BJ (cell line): ENCODE measurements around the gene PBX3. TPM values are rescaled to one million over a fixed set of nuclear protein-coding genes. Genes with fewer than 3 reads are reported as not detected.
"Not testable (repeated sequence)": the region's sequence is repeated elsewhere in the genome, so short reads cannot be mapped to it uniquely, and the experiment has no call there.

ENCODE experiments used
- CTCF ChIA-PET: fragments of 350-600 bp; formaldehyde crosslinking; extraction: SDS; loops from one replicate; lab custom pipeline; 2021; ENCODE audit warnings: antibody characterized with exemption, inconsistent platforms; lab: Yijun Ruan, JAX
- POLR2A ChIA-PET: fragments of 300-600 bp; sonication (Branson Sonifier 250); formaldehyde crosslinking; extraction: SDS; loops from one replicate; lab custom pipeline; 2021; ENCODE audit warnings: antibody characterized with exemption; lab: Charles Lee
- DNase-seq: peaks from one replicate; pipeline ENCODE4 v3.0.0-alpha.2; 2011; ENCODE audit warnings: low read depth
- H3K27me3 ChIP-seq: 2 replicates; pipeline ENCODE4 v1.6.0; 2011; ENCODE audit warnings: low read length; ENCODE audit not compliant: control insufficient read depth, insufficient read depth
- H3K36me3 ChIP-seq: 2 replicates; pipeline ENCODE4 v1.5.1; 2011; ENCODE audit warnings: low read length; ENCODE audit not compliant: control insufficient read depth, insufficient read depth
- H3K4me3 ChIP-seq: 2 replicates; pipeline ENCODE4 v1.5.1; 2011; ENCODE audit warnings: low read depth, mild to moderate bottlenecking, control low read depth, low read length
- polyA plus RNA-seq: library from polyadenylated mRNA; depleted of rRNA; stranded (reverse); fragments of >200 nt; gene quantifications from 2 replicates; pipeline ENCODE4 v1.2.3, GENCODE V29; 2011
- TF ChIP-seq, protein P1 (sequence below): IDR thresholded peaks from 2 replicates; pipeline ENCODE4 v1.5.1; 2011; ENCODE audit warnings: low read depth, mild to moderate bottlenecking, control low read depth, inconsistent platforms, low read length, moderate library complexity; ENCODE audit not compliant: insufficient read depth

PBX3 gene
- polyA plus RNA-seq, 1 experiment = 27.9 TPM

DNA sequence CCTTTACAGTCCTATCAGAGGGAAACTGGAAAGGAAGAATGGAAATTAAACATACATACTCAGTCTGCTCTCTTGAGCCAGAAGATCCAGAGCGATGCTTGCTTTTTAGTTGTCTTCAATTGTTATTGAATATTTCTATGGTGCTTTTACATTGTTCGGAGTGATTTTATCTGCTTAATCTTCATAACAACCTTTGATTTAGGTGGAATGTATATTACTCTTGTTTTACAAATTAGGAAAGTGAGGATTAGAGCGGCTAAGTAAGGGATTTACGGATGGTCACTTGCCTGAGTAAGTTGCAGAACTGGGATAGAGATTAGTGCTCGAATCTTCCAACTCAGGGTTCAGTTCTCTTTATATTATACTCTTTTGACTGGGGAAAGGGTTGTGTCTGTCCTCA lies 69.1 kb downstream of the PBX3 start:
- Histone ChIP-seq H3K4me3 (no peak overlapping the region), H3K36me3 (no peaks in the 10 kb centered on the region; the same call in 1 of the 2 replicates), H3K27me3 (no peaks in the 10 kb centered on the region)
- no peak for DNase-seq
- POLR2A ChIA-PET = no interaction called here
- TF ChIP-seq, protein P1, sequence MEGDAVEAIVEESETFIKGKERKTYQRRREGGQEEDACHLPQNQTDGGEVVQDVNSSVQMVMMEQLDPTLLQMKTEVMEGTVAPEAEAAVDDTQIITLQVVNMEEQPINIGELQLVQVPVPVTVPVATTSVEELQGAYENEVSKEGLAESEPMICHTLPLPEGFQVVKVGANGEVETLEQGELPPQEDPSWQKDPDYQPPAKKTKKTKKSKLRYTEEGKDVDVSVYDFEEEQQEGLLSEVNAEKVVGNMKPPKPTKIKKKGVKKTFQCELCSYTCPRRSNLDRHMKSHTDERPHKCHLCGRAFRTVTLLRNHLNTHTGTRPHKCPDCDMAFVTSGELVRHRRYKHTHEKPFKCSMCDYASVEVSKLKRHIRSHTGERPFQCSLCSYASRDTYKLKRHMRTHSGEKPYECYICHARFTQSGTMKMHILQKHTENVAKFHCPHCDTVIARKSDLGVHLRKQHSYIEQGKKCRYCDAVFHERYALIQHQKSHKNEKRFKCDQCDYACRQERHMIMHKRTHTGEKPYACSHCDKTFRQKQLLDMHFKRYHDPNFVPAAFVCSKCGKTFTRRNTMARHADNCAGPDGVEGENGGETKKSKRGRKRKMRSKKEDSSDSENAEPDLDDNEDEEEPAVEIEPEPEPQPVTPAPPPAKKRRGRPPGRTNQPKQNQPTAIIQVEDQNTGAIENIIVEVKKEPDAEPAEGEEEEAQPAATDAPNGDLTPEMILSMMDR = no peak
- CTCF ChIA-PET = no interaction called here

DNA sequence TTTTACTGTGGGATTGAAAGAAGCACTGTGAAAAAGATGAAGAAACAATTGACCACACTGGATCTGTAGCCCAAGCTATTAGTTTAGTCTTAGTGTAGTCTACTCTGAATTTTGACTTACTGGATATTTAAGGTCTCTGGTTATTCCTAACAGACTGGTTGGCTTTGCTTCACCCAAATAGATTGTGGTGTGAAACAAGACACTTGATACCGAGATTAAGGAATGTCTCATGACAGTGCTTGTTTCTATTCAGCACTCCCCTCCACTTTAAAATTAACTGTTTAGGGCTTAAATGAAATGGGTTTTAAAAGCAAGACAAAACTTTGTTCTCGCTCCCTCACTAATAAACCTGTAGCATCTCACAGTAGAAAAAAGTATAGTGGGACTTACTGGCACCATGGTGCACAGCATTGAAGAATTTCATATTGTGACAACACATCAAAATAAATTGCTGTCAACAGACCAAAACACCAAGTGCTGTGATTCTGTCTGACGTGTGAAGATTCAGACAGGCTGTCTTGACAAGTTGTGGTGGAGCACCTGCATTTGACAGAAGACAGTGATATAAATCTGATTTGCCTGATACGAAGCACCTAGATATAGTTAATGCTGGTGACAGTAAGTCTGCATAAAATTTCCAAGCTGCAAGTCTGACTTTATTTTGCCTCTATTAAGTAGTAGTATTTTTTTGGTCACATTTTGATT lies 73.1 kb downstream of the PBX3 start:
- DNase-seq = no peak
- H3K4me3 ChIP-seq = no peak overlapping the region
- no peaks in the 10 kb centered on the region for H3K27me3 ChIP-seq
- ChIA-PET POLR2A (no interaction called here), CTCF (interaction anchor here (0.5 to 1.9 kb wide), 4 partner anchors 8 to 62 kb away, joined by 3 to 4 read pairs (median 3); no protein-coding TSS in a partner anchor)
- TF ChIP-seq, protein P1 = no peak
- H3K36me3 ChIP-seq = no peaks in the 10 kb centered on the region

DNA sequence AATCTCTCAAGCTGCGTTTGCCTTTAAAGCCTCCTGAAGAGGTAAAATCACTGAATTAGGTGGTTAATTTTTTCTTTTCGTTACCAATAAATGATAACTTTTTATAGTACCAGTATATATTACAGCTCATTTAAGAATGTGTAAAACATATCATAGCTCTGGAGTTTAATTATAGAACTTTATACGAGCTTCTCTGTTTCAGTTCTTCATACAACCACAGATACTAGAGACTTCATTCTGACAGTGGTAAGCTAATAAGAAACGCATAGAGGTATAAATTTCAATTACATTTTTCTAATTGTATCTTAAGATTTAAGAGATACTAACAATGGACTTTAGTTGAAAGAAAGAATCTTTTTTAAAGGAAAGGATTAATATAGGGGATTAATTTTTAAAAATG lies 73.9 kb downstream of the PBX3 start:
- TF ChIP-seq, protein P1 = no peak
- H3K27me3 ChIP-seq = no peaks in the 10 kb centered on the region
- ChIA-PET POLR2A (no interaction called here), CTCF (interaction anchor here (0.9 kb wide), 1 partner anchor 13 kb away, joined by 4 read pairs; no protein-coding TSS in a partner anchor)
- H3K36me3 ChIP-seq = no peaks in the 10 kb centered on the region
- no peak overlapping the region for H3K4me3 ChIP-seq
- DNase-seq = no peak

DNA sequence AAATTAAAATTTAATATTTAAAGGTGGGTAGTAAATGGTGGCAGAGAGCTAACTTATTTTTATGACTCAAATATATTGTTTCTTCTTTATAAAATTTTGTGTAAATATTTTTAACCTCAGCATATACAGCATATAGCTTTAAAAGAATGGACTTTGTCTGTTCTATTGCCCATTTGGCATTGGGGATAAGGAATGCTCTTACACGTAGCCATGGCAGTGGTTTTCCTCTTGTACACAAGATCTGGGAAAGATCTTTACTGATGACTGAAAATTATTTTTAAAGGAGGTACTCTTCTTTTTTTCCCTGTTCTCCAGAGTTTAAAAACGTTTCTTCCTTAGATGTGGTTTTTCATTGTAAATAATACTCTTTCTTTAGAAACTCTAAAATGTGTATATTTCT lies 75.0 kb downstream of the PBX3 start:
- Histone ChIP-seq H3K36me3 (no peaks in the 10 kb centered on the region), H3K4me3 (no peak overlapping the region), H3K27me3 (no peaks in the 10 kb centered on the region)
- ChIA-PET POLR2A (no interaction called here), CTCF (no interaction called here)
- TF ChIP-seq, protein P1 = no peak
- no peak for DNase-seq

DNA sequence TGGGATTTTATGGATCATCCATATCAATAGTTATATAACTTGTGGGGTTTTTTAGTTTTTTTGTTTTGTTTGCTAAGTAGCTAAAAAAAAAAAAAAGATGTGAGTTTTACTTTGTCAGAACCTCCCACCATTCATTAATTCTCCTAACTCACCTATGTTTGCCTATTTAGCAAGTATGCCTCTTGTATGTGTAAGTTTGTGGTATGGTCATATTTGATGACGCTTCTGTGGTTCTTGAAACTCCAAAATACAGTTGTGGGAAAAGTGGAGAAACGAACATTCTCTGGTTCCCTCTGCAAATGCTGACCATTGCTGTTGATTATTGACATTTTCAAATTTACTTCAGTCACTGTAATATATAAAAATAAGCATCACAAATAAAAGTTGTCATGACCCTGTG lies 75.7 kb downstream of the PBX3 start:
- Histone ChIP-seq H3K27me3 (no peaks in the 10 kb centered on the region), H3K4me3 (no peak overlapping the region), H3K36me3 (no peaks in the 10 kb centered on the region)
- TF ChIP-seq, protein P1 = no peak
- CTCF ChIA-PET = no interaction called here
- POLR2A ChIA-PET = no interaction called here
- DNase-seq = no peak

DNA sequence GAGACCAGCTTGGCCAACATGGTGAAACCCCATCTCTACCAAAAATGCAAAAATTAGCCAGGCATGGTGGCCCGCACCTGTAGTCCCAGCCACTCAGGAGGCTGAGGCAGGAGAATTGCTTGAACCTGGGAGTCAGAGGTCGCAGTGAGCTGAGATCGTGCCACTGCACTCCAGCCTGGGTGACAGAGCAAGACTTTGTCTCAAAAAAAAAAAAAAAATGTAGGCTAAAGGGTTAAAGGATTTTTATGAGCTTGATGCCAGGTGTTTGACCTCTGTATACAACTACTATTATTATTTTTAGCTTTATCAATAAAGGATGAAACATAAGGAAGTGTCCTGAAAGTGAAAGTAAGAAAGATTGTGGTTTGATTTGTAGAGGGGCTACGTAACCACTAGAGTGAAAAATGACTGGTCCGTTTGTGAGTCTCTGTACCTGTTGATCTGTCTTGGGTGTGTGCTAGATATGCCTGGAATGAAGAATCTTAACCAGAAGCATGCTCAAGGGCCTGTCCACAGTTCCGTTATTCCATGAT lies 76.8 kb downstream of the PBX3 start:
- CTCF ChIA-PET, POLR2A ChIA-PET, DNase-seq, H3K36me3 ChIP-seq, H3K27me3 ChIP-seq, H3K4me3 ChIP-seq: not testable (repeated sequence)
